HG03060 (cell line): ENCODE measurements around the gene GALNTL6.

ENCODE experiments used
- ATAC-seq: cut with Tn5 transposase; IDR thresholded peaks from one replicate; pipeline ENCODE4 v1.9.1; 2021; ENCODE audit warnings: low read depth, moderate number of reproducible peaks; ENCODE audit not compliant: unreplicated experiment

The GALNTL6 gene

DNA sequence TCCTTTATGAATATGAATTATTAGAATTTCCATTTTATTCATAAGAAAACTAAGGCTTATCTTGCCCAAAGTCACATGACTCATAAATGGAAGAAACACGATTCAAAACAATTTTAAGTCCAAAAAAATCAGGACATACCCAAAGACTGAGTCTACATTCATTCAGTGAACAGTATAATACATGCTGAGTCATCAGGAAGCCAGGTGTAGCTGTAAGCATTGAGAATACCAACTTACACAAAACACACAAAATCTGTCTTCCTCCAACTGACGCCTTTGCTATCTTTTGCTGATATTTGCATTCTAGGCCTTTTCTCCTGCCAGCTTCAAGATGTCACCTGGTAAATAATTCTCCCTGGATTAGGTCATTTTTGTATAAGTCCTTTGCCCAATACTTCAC is 835.3 kb downstream of the GALNTL6 start:
- ATAC-seq: no peak

DNA sequence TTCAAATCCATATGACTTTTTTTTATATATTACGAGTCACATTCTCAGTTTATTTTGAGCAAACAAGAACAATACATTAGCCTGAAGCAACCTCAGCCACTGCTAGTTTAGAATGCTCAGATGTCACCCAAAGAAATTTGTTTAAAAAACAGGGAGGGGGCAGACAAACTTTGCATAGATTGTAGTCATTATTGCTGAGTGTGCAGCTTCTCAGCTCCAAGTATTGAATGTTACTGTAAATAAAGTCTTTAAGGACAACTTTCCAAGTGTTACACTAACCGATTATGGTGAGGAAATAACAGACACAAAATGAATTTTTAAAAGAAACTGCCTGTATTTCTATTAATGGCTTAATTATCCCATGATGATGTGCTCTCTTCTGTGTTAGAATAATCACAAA is 835.9 kb downstream of the GALNTL6 start:
- no peak for ATAC-seq

DNA sequence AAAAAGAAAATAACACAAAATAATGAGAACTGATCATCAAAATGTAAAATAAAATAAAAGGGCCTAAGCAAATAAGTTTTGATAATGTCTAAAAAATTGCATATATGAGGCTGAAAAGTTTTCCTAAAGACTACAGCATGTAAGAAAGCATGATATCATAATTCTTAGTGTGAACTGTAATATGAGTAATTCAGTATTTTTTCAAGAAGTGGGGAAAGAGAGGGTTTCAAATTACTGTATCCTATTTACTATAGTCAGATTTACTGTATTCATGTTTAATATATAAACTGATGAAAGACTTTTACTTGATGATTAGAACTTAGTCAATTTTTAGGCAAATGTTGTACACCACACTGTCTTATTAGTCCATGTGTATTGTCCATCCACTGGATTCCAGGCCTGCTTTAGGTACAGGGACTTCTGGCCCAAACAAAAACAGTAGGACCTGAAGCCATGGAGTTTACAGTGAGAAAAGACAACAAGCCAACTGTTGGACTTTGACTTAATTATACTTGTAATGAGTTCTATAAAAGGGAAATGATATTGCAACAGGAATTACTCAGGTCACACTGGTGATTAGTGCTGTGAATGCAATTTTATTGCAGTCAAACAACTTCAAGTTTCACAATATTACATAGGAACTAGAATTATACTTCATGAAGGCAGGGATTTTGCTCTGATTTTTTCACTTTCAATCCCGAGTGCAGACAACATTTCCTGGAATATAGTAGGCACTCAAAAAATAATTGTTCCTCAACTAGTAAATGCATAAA is 837.7 kb downstream of the GALNTL6 start:
- ATAC-seq: no peak

DNA sequence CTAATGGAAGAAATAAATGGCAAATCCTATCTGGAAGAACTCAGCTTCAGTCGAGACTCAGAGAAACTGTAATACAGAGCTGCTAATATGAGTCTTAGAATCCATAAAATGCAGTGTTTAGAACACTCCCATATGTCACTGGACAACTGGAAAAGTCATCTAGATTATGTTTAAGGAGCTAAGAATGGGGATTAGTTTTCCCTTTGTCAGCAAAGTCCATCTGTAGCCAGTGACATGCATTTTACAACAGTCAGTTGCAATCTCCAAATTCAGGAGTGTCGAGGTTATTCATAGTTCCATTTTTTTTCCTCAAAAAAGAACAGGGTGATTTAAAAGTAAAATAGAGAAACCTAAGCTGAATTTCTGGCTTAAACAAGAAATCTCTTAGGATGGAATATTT is 838.8 kb downstream of the GALNTL6 start:
- no peak for ATAC-seq

DNA sequence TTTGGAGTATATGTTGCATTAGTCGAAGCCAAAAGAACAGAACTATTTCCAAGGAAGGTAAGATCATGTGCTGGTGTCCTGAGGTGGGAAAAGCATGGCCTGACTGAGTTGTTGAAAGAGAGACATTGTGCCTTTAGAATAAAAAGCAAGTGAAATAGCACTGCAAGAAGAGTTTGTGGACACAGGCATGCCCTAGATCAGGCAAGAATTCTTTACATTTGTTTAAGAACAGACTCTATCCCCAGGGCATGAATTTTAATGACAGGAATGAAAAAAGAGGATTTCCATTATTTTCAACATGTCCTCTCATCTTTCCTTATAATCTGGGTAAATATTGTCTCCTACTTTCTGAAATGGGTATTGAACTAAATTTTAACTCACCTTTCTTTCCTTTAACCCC is 839.2 kb downstream of the GALNTL6 start:
- ATAC-seq: no peak

DNA sequence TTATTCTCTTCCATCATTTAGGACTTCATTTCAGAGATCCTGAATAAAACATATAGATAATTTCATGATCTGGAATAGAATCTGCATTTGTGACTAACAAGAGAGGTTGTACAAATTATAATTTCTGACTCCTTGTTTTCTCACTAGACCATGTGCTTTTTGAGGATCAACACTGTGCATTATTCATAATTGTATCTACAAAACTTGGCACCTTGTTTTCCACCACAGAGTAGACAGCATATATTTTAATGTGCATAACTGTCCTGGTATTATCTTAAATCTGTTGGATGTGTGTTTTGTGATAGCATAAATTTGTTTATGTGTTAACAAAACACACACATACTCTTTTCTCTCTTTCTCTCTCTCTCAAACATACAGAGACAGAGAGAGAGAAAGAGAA is 840.5 kb downstream of the GALNTL6 start:
- ATAC-seq: no peak

DNA sequence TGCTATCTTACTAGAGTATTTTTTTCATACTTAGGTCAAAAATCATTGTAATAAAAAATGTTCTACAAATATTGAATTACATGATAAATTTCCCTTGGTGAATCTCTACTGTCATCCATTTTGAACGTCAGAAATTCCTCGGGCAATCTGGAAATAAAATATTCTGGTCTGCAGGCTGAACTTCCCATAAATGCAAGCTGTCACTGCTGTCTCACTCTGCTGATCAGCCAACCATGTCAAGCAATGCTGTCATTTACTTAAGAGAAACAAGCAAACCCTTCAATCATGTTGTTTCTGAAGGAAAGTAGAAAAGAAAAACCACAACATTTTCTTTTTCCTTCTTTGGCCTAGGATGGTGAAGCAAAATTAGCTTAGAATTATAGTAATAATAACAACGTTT is 841.3 kb downstream of the GALNTL6 start:
- ATAC-seq: no peak

DNA sequence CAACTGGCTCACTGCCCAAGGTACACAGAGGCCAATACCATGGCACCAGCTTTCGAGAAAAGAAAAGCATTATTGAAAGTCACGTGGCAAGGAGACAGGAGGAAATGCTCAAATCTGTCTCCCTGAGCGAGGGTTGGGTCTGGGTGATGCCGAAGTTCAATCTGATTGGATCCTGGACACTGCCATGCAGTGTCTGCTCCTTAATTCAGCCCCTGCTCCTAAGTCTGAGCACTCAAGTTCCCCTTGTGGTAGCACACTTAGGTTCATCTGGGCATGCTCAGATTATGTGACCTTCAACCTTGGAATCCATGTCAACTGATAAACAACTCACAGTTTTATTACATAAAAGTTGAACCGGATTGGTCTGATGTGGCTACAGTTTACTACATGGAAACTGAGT is 842.9 kb downstream of the GALNTL6 start:
- no peak for ATAC-seq

DNA sequence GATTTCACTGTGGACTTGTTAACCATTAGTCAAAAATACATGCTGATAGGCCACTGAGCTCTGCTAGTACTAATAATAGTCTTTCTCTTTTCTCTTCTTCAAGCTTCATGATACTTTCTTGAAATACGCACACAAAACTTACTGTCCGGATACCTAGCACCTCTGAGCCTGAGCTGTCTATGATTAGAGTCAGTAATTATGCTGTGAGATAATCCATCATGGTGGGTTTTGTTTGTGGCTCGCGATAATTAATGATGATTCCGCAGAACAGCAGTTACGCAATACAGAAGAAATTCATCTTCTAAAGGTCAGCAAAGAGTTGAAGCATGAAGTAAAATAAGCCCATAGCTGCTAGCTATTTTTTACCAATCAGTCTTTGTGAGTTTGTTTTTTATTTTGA is 843.9 kb downstream of the GALNTL6 start:
- no peak for ATAC-seq

DNA sequence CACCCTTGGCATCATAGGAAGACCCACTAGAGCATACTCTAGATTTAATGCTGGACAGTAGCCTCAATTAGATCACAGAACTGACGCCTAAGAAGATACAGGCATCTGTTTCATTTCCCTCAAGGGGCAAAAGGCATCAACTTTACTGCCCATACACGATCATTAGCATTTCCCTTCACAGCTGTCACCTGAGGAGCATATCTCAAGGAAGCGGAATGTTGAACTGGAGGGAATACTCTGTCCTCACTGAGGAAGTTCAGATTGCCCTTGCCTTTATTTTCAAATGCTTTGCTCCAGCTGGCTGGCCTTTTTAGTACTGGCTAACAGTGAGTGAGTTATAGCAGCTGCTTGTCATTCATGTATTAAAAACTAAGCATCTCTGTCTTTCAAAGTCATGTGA is 847.0 kb downstream of the GALNTL6 start:
- no peak for ATAC-seq

DNA sequence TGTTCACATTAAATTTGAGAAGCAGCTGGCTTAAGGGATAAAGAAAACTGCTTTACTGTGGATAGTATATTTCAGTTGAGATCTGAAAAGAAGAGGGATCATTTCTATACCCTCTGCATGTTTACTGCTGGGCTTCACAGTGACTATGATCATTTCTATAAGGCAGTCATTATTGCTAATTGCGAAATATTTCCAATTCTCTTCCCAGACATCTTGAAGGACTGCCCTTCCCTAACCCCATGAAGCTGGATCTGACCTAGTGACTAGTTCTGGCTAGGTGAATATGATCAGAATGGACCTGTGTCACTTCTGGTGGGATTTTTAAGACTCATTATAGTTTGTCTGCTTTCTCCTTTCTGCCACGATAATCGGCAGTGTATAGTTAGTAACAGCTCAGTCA is 848.9 kb downstream of the GALNTL6 start:
- ATAC-seq: no peak

DNA sequence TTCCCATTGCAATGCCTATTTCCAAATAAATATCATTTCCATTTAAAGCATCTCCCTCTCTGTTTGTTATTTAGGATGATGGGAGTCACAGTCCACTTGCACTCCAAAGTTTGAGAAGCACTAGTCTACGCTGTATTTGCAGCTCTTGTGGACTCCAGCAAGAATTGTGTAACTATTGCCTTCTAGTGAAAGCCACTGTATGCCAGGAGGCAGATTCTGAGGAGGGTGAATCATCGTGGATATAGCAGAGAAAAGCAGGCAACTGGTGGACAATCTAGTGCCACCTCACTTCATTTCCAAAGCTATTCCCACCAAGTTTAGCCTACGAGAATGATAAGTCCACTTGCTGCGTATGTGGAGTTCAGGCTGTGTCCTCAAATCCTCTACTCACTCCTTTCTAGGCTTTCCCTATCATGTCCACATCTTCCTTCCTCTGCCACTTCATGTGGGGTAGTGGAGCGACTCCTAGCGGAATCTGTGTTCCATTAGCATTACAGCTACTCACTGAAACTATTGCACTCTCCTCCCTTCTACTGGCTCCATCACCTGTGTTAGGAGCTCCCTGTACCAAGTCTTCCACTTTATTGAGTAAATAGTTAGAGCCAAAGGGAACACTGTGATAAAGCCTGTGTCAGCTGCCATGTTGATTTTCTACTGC is 853.6 kb downstream of the GALNTL6 start:
- ATAC-seq: no peak

DNA sequence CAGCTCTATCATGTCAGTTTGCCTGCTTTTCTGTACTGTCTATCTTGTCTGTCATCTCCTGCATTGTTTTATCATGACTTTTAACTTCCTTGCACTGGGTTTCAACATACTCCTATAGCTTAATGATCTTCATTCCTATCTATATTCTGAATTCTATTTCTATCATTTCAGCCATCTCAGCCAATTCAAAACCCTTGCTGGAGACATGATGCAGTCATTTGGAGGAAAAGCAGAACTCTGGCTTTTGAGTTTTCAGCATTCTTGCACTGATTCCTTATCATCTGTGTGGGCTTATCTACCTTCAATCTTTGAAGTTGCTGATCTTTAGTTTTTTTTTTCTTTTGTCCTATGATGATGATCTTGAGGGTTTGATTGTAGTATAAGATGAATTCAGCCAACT is 861.6 kb downstream of the GALNTL6 start:
- ATAC-seq: no peak

DNA sequence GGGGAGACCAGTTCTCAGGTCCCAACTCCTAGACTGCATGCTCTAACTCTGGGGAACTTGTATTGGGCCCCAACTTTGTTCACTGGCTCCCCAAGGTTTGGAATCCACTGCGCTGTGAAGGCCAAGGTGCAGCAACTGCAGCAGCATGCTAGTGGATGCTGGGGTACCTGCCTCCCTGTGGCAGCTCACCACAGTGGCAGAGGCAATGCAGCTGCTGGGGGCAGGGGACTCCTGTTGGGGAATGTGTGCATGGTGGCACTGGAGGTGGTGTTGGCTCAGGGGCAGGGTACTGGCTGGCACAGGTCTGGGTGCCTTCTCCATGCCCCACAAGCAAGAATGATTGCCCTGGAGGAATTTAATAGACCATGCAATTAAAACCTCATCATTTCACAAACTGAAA is 862.0 kb downstream of the GALNTL6 start:
- ATAC-seq: no peak

DNA sequence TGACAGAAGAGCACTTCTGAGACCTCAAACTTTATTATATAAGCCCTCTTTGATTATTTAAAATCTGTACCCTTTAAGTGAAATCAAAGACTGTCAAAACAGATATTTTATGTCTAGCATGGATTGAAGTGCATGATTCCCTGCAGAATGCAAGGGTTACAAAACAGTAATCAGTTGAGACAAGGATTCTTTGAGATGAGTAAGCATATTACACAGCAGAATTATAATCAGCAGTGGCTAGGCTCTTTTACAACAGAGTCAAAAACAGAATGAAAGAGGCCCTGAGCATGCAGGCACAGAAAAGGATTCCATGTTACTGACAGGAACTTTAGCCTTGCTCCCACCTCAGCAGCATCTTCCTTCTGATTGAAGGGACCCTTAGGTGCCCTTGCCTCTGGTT is 867.5 kb downstream of the GALNTL6 start:
- ATAC-seq: no peak

DNA sequence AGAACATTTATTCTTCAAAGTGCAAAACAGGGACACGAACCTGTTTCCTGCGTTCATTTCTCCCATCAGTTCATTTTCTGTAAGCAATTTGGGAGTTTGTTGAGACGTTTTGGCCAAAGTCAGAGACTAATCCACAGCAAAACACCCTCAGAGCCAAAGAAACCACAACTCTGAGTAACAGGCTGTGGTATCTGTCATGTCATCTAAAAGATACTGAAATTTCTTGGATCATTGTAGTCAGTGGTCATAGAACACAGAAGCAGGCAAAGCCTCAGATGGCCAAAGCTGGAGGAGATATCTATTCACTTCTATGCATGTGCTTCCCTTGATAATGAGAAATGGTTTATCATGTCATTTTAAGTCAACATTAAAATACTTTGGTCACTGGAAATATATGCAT is 869.8 kb downstream of the GALNTL6 start:
- no peak for ATAC-seq

DNA sequence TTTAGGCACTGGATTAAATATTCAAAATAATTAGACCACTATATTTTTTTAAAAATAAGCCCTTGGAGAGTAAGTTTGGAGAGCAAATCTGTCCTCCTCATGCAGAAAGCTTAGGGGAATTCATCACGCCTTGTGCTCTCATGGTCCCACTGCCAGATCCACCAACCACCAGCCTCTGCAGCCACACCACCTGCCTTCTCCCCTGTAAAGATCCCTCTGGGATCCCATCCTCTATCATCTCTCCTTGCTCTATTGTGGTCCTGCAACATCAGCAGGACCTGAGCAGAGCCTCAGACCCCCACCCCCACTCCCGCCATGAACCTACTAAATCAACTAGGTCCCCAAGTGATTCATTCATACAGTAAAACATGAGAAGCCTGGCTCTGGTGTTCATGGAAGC is 872.8 kb downstream of the GALNTL6 start:
- no peak for ATAC-seq

DNA sequence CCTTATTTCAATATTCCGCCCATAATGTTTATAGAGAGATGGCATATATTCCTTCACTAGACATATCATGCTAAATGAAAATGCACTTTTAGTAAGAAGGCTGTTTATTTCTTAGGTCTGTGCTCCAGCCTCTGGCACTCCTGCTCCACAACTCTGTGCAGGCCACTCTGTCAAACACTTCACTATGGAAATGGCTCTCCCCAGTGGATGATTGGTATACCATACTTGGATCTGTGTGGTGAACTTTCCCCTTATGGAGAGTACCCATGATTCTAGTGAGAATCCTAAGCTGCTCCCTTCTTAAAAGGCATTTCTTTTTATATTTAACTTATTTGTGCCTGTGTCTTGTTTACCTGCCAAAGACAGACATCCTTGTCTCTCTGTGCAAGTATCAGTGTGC is 875.3 kb downstream of the GALNTL6 start:
- no peak for ATAC-seq

DNA sequence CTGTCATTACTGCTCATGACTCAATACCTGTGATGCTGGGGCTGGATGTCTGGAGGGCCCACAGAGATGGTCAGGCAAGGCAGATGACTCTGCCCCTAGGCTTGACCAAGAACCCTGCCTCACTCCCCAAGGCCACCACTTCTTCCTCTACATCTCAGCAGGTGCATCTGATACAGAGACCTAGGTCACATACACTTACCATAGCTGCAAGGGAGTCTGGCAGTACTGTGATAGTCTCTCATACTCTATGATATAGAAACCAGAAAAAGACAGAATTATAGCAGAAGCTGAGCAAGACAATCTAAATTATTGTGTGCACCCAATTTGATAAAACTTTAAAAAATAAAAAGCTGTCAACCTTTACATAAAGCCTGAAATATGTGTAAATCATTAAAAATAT is 878.3 kb downstream of the GALNTL6 start:
- no peak for ATAC-seq

DNA sequence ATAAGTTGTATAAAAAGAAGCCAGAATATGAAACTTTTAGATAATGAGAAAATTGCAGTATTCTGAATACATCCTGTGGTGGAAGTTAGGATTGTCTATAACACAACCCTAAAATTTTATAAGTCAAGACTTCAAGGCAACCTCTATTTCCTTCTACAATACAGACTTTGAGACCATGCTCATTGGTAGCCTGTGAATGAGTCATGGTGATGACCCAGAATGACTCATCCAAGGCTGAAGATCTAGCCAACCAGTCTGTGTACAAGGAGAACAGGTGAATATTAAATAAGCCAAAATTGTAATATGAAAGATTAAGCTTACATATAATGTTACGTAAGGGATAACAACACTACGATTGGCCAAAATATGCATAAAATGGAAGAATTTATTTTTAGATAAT is 879.5 kb downstream of the GALNTL6 start:
- ATAC-seq: no peak

DNA sequence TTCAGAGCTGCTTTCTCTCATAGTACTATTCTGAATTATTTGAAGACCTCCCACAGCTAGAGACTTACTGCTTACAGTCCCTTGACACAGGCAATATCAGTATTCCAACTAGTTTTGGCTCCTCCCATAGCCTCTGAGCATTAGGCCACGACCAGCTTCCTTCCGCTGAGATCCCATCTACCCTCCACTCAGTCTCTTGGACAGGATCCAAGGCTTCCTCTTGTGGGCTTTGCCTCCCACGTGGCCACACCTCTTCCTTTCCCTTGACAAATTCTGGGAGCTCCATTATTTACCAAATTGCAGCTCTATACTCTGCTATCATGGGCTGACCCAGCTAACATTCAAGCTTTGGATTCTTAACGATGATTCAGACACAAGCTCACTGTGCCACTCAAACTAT is 885.1 kb downstream of the GALNTL6 start:
- ATAC-seq: no peak

DNA sequence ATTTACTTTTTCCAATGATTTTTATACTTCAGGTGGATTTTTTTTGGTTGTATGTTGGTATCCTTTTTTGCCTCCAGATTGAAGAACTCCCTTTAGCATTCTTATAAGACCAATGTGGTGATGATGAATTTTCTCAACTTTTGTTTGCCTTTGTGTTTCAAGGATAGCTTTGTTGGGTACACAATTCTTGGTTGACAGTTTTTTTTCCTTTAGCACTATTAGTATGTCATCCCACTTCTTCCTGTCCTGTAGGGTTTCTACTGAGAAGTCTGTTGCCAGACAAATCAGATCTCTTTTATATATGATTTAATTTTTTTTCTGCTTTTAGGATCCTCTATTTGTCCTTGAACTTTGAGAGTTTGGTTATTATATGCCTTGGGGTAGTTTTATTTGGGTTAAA is 892.4 kb downstream of the GALNTL6 start:
- no peak for ATAC-seq
